Measurements from ENCODE around the gene VPS41. TPM values are rescaled to one million over a fixed set of nuclear protein-coding genes. Genes with fewer than 3 reads are reported as not detected.

Gene VPS41
- total and polyA plus RNA-seq, 12 donors: 12.7 to 133 (median 59.8) TPM

GRCh38 chr7:38806912-38807311 is 102.1 kb downstream of the VPS41 start:
- H3K27ac ChIP-seq: no peak overlapping the region
- WGBS, 4 donors: 70 to 89% (median 76%) methylated on average over 2 of the region's 2 CpGs
- no peaks in the 10 kb centered on the region for H3K36me3 ChIP-seq (replicated peaks in 1 of 2)
- TF ChIP-seq POLR2A (IDR thresholded peaks at IDR 0.05) (no peak), CTCF (IDR thresholded peaks at IDR 0.05) (no peak)
- no peak for DNase-seq
- no peaks in the 10 kb centered on the region for H3K27me3 ChIP-seq
- intact Hi-C loops (cut with DNase I): no loop called here
- H3K4me1 ChIP-seq (replicated peaks in 1 of 2): no peaks in the 10 kb centered on the region
- H3K9me3 ChIP-seq (replicated peaks in 1 of 3): no peaks in the 10 kb centered on the region
- H3K4me3 ChIP-seq: no peak overlapping the region

DNA sequence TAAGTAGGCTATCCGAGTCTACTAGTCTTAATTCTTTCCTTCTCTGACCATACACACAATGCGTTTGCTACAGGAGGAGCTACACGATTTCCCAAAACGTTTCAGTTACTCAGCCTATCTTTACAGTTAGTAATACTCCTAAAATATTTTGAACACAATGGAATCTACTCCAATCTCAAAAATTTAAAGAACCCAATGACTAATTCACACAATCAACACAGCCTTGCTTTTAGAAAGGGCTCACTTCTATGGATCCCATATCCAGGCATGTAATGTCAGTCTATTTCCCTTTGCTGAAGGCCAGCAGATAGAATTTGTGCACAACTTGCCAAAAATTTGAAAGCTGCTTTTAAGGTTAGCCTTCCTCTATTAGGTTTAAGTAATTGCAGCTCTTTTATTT is 107.2 kb downstream of the VPS41 start:
- no peak for DNase-seq
- no peak overlapping the region for H3K4me3 ChIP-seq
- H3K27ac ChIP-seq: no peak overlapping the region
- no peaks in the 10 kb centered on the region for H3K4me1 ChIP-seq (replicated peaks in 1 of 2)
- no peaks in the 10 kb centered on the region for H3K9me3 ChIP-seq (replicated peaks in 1 of 3)
- H3K27me3 ChIP-seq: no peaks in the 10 kb centered on the region
- 76 to 92% (median 84%) methylated on average over 4 of the region's 4 CpGs for WGBS, 4 donors
- no peak for TF ChIP-seq CTCF (IDR thresholded peaks at IDR 0.05)
- no peak for TF ChIP-seq POLR2A (IDR thresholded peaks at IDR 0.05)
- no peaks in the 10 kb centered on the region for H3K36me3 ChIP-seq (replicated peaks in 1 of 2)
- intact Hi-C loops (cut with DNase I): no loop called here

GRCh38 chr7:38798552-38799267 is 110.3 kb downstream of the VPS41 start:
- intact Hi-C loops (cut with DNase I): loop anchor here (10.0 kb wide), 3 partner anchors 126 to 666 kb away; no protein-coding TSS in a partner anchor
- WGBS, 4 donors: 89 to 95% (median 93%) methylated on average over 7 of the region's 7 CpGs
- no peaks in the 10 kb centered on the region for H3K27me3 ChIP-seq
- DNase-seq: no peak
- no peak overlapping the region for H3K27ac ChIP-seq
- no peak overlapping the region for H3K4me3 ChIP-seq
- no peaks in the 10 kb centered on the region for H3K9me3 ChIP-seq (replicated peaks in 1 of 3)
- no peaks in the 10 kb centered on the region for H3K36me3 ChIP-seq (replicated peaks in 1 of 2)
- no peak for TF ChIP-seq POLR2A (IDR thresholded peaks at IDR 0.05)
- no peak for TF ChIP-seq CTCF (IDR thresholded peaks at IDR 0.05)
- H3K4me1 ChIP-seq (replicated peaks in 1 of 2): no peaks in the 10 kb centered on the region

DNA sequence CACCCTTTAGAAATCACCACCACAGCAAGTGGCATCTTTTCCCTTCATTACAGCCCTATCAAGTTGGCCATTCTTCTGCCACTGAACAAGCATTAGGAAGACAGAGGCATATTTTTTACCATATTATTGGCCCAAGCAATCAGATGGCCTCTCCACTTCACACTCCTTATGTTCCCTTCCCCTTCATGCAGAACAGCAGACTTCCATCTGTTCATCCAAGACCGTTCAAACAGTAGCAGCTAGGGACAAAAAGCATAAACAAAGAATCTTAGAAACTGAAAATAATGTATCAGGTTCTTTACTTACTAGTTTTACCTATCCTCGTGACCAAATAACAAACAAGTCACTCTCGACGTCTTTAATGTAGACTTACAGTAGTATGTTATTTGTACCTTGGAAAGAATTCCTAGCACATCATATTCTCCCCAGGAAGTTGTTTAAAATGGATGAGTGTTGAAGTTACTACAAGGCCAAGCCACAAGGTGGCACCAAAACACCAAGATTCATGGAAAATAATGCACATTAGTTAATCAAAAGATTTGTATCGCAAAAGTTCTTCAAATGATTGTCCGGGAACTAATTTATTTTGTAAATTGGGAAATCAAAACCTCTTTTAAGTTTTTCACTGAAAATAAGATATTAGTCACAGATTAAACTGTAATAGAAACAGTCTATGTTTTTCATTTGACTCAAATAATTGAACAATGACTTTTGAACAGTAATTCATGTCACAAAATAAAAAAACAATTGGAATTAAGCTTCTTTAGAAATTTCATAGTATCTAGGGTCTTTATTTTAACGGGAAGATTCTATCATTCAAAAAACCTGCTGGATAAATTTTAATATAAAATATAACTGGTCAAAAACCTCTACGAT is 112.1 kb downstream of the VPS41 start:
- intact Hi-C loops (cut with DNase I): loop anchor here (10.0 kb wide), 3 partner anchors 128 to 668 kb away; no protein-coding TSS in a partner anchor
- TF ChIP-seq POLR2A (IDR thresholded peaks at IDR 0.05) (no peak), CTCF (IDR thresholded peaks at IDR 0.05) (peak; percentile 70 to 86 (median 74))
- Histone ChIP-seq H3K27me3 (no peaks in the 10 kb centered on the region), H3K4me1 (replicated peaks in 1 of 2) (no peaks in the 10 kb centered on the region), H3K27ac (no peak overlapping the region), H3K4me3 (no peak overlapping the region), H3K36me3 (replicated peaks in 1 of 2) (no peaks in the 10 kb centered on the region), H3K9me3 (replicated peaks in 1 of 3) (no peaks in the 10 kb centered on the region)
- peak; percentile 38 to 81 (median 51) for DNase-seq
- WGBS, 4 donors: 30 to 32% (median 30%) methylated on average over 8 of the region's 8 CpGs
